GM21529 (cell line): Measurements from ENCODE around the gene EPS15.
"Not testable (repeated sequence)": the region's sequence is repeated elsewhere in the genome, so short reads cannot be mapped to it uniquely, and the experiment has no call there.

ENCODE experiments used
- ATAC-seq: cut with Tn5 transposase; IDR thresholded peaks from one replicate; pipeline ENCODE4 v1.9.1; 2021; ENCODE audit not compliant: unreplicated experiment

Gene EPS15

GRCh38 chr1:51433269-51433971 is 85.6 kb downstream of the EPS15 start:
- no peak for ATAC-seq

DNA sequence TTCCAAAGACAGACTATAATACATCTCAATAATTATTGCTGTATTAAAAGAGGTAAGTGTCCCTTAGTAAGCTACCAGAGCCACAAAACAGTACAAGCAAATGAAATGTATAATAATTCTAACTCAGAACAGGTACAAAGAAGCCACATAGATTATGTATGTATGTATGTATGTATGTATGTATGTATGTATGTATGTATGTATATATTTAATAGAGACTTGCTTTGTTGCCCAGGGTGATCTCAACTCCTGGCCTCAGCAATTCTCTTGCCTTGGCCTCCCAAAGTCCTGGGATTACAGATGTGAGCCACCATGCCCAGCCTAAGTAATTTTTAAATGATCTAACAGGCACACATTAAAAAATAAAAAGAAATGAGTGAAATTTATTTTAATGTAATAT is 86.9 kb downstream of the EPS15 start:
- no peak for ATAC-seq

DNA sequence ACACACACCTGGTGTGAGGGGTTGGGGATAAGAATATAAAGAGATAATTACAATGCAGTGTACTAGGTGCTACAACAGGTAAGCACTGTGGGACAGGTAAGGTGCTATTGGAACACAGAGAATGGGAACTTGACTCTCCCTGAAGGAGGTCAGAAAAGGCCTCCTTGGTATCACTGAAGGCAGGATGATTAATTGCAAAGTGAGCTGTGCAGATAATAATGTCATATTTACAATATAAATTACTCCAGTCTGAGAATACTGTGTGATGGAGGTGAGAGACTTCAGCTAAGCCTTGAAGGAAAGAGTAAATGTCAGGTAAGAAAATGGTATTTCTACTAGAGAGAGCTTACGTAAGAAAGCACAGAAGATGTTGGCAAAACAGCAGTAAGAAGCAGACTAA is 91.6 kb downstream of the EPS15 start:
- no peak for ATAC-seq

DNA sequence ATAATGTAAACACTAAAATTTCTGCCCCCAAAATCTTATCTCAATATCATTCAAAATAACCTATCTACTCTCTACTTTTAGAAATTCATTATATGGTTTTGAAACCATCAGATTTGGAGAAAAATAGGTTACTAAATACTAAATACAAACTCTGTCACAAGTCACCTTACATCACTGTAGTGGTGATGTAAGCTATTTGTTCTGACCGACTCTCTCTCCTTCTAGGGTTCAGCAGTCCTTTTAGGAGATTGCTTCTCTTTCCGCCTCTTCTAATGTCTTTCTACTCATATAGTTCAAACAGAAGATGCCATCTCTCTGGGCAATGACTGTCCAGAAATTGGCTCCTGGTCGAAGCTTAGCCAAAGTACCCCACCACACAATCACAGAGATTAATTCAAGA is 93.1 kb downstream of the EPS15 start:
- ATAC-seq, result no peak

- ATAC-seq, result no peak
Observed at GRCh38 chr1:51425273-51425672, 93.8 kb downstream of the EPS15 start.

- ATAC-seq, result no peak
Observed at GRCh38 chr1:51423073-51423821, 95.8 kb downstream of the EPS15 start.

DNA sequence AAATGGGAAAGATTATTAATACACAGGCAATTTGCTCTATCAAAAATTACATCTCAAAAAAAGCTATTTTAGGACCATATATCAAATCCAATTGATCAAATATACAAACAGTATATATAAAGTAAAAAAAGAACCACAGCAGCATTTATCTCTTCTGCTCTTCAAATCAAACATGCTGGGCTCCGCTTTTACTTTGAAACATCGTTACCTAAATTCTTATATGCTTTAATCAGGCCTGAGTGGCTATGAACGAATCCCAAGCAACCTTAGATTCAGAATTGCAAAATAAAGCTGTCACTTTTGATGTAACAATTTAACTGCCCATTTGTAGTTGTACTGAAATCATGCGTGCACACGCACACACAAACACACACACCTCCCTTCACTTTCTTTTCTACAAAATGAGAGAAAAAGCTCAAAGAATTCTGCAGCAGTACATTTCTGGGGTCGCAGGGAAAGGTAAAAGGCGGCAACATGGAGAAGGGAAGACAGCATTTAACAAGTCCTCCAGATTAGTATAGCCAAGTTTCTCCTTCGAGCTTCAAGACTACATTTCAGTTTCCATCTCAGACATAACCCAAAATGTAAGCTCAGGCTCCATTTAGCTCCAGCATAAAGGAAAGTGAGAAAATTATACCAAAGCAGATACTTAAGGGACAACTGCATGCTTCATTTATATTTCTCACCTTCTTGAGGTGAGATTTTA is 96.5 kb downstream of the EPS15 start:
- no peak for ATAC-seq

GRCh38 chr1:51421964-51422363 is 97.1 kb downstream of the EPS15 start:
- no peak for ATAC-seq

DNA sequence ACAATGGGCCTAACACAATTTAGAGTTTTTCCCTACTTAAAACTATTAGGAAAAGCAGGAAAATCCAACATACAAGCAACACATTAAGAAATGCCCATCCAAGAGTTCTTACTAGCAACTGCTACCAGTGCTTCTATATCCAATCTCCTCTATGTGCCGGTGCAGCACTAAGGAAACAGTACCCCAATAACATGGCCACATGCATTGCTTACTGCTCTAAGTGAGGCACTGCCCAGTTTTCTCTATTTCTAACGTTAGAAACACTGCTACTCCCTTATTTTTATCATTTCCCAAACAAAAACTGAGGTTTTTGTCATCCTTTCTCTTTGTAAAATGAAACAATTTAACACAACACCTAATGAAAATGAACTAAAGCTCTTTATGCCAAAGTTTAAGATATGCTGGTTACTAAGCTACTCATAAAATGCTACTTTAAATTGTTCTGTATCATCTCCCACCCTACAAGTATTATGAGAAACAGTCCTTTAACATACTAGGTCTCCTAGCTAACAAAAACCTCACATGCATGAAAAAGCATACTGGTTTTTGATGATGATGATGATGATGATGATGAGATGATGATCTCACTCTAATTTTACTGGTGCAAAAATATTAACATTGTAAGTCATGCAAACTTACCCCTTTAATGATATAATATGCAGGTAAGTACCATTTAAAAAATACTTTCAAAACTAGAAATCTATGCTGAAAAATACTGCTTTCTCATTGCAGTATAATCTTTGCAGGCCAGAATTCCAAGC is 98.0 kb downstream of the EPS15 start:
- ATAC-seq, result no peak

DNA sequence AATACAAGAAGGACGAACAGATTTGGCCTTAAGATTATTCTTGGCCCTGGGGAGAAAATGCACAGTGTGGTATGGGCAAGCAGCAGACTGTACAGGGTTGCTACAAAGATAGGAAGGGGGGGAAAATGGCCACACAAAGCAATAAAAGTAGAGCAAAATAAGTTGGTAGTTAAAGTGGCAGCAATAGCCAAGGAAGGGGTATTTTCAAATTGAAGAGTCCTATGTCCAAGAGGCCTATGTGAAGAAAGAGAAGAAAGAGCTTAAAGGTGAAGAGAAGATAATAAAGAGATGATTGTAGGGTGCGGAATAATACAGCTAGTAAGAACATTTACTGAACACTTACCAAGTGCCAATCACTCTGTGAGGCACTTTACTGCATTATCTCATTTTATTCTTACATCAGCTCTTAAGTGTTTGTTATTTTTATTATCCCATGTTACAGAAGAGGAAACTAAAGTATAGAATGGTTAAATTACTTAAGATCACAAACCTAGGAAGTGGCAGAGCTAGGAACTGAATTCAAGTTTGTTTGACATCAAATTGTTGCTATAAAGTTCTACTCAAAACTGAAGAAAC is 100.6 kb downstream of the EPS15 start:
- ATAC-seq, result no peak

DNA sequence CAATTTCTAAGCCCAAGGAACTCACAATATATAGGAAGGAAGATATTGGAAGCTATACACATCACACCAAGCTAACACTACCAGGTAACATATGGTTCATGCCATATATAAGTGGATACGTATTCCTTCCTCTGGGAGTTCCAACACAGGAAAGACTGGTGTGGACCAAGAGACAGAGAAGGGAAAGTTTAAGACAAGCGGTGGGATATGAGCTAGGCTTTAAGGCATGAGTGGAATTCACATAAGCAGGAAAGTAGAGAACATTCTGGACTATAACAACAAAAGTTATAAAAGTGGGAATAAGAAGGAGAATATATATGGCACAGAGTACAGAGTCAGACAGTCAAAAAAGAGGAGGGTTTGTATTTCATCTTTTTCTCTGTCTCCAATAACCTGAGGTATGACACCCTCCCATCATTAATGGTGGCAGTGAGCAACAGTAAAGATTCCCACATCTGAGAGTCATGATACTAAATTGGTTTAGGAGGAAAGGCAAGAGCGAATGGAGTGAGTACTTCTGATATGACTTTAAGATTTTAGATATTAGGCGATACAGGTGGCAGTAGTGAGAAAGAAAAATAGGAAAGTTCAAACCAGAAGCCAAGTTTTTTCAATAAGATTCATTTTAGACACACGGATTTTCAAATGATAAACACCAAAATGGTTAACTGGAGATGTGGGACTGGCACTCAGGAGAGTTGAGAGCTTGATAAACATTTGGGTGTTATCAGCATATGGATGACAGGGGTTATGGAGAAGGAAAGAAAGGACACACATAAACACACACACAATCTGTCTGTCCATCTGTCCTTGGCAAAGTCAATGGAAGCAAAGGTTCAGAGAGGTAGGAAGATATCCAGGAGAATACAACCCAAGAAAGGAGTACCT is 101.3 kb downstream of the EPS15 start:
- ATAC-seq, result no peak

GRCh38 chr1:51416910-51417309 is 102.2 kb downstream of the EPS15 start:
- ATAC-seq, result no peak

- ATAC-seq, result no peak
Observed at GRCh38 chr1:51415963-51416362, 103.1 kb downstream of the EPS15 start.

- ATAC-seq, result no peak
Observed at GRCh38 chr1:51414811-51415210, 104.3 kb downstream of the EPS15 start.

DNA sequence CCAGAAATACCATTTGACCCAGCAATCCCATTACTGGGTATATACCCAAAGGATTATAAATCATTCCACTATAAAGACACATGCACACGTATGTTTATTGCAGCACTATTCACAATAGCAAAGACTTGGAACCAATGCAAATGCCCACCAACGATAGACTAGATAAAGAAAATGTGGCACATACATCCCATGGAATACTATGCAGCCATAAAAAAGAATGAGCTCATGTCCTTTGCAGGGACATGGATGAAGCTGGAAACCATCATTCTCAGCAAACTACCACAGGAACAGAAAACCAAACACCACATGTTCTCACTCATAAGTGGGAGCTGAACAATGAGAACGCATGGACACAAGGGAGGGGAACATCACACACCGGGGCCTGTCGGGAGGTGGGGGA is 107.2 kb downstream of the EPS15 start:
- ATAC-seq, result not testable (repeated sequence)

GRCh38 chr1:51410568-51411460 is 108.3 kb downstream of the EPS15 start:
- no peak for ATAC-seq

GRCh38 chr1:51409755-51410541 is 109.1 kb downstream of the EPS15 start:
- not testable (repeated sequence) for ATAC-seq

GRCh38 chr1:51392241-51392640 is 126.8 kb downstream of the EPS15 start:
- ATAC-seq, result no peak
